HFFc6 (cell line): ENCODE results near the gene RETREG1. TPM values are rescaled to one million over a fixed set of nuclear protein-coding genes. Genes with fewer than 3 reads are reported as not detected.

Source experiments
- DNase-seq: peaks from one replicate; pipeline ENCODE4 v3.0.0-alpha.2; 2018
- H3K27ac Mint-ChIP-seq: 2 replicates; pipeline ENCODE4 v1.8.0; 2020; ENCODE audit warnings: mild to moderate bottlenecking, mixed read lengths
- H3K27me3 Mint-ChIP-seq: 2 replicates; pipeline ENCODE4 v1.8.0; 2021; ENCODE audit warnings: mild to moderate bottlenecking, moderate library complexity, mixed read lengths; ENCODE audit not compliant: insufficient read depth
- H3K36me3 Mint-ChIP-seq: 2 replicates; pipeline ENCODE4 v1.8.0; 2021; ENCODE audit warnings: low read depth, mixed read lengths
- H3K4me1 Mint-ChIP-seq: 2 replicates; pipeline ENCODE4 v1.8.0; 2020; ENCODE audit warnings: low read depth, mixed read lengths
- H3K4me3 Mint-ChIP-seq: 2 replicates; pipeline ENCODE4 v1.8.0; 2020; ENCODE audit warnings: mild to moderate bottlenecking, moderate library complexity, mixed read lengths
- H3K9me3 Mint-ChIP-seq: 2 replicates; pipeline ENCODE4 v1.8.0; 2020; ENCODE audit warnings: mild to moderate bottlenecking, mixed read lengths
- total RNA-seq, 6 experiments: library from RNA; stranded (reverse); fragmentation: NEBNext Ultra II Directional; extraction: Animal tissue kit (Norgen Biotek cat#: 25700); gene quantifications; 2 replicates in 1 of 6; 3 replicates in 5 of 6; pipeline ENCODE4 v1.2.3, GENCODE V29; 2021
- TF ChIP-seq, protein P1 (sequence below): fragments of 200-600 bp; sonication (generic); IDR thresholded peaks from 2 replicates; pipeline ENCODE4 v1.5.0; 2021; ENCODE audit warnings: antibody characterized with exemption, mild to moderate bottlenecking

The RETREG1 gene
- total RNA-seq, 6 experiments from 2014 or later: 0.09 to 0.14 TPM; not detected in 4

DNA sequence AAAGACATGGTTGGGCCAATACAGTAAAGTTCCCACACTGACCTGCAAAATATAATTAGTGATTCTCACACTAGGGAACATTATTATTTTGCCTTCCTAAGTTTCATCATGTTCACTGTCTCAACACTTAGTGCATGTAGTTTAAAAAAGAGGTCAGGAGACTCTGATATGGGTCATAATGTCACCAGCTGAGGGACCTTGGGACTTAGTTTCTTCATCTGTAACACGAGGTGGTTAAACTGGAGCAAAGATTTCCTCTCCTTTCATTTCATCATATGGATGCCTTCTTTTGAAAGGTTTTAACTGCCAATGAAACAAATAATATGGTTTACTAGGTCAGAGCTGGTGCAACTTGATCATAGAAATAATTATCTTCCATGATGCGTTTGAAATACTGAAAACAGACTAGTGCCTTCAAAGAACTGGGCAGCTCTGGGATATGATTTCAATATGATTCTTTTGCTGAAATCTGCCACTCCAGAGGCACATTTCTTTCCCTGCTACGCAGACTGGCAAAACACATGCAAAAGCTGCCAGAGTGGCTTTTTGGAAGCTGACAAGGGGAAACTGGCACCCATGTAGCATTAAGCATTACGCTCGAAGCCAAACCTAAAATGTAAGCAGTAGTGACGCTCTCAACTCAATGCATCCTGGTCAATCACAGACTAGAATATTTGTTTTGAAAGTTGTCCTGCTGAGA, 20.8 kb downstream of the RETREG1 start:
- no peaks in the 10 kb centered on the region for H3K9me3 Mint-ChIP-seq
- no peak overlapping the region for H3K27ac Mint-ChIP-seq
- no peak overlapping the region for H3K4me3 Mint-ChIP-seq
- H3K27me3 Mint-ChIP-seq: peaks cover 9% of the 10 kb centered on the region
- peaks cover 17% of the 10 kb centered on the region for H3K4me1 Mint-ChIP-seq
- DNase-seq: no peak
- TF ChIP-seq, protein P1, sequence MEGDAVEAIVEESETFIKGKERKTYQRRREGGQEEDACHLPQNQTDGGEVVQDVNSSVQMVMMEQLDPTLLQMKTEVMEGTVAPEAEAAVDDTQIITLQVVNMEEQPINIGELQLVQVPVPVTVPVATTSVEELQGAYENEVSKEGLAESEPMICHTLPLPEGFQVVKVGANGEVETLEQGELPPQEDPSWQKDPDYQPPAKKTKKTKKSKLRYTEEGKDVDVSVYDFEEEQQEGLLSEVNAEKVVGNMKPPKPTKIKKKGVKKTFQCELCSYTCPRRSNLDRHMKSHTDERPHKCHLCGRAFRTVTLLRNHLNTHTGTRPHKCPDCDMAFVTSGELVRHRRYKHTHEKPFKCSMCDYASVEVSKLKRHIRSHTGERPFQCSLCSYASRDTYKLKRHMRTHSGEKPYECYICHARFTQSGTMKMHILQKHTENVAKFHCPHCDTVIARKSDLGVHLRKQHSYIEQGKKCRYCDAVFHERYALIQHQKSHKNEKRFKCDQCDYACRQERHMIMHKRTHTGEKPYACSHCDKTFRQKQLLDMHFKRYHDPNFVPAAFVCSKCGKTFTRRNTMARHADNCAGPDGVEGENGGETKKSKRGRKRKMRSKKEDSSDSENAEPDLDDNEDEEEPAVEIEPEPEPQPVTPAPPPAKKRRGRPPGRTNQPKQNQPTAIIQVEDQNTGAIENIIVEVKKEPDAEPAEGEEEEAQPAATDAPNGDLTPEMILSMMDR: no peak
- no peaks in the 10 kb centered on the region for H3K36me3 Mint-ChIP-seq

DNA sequence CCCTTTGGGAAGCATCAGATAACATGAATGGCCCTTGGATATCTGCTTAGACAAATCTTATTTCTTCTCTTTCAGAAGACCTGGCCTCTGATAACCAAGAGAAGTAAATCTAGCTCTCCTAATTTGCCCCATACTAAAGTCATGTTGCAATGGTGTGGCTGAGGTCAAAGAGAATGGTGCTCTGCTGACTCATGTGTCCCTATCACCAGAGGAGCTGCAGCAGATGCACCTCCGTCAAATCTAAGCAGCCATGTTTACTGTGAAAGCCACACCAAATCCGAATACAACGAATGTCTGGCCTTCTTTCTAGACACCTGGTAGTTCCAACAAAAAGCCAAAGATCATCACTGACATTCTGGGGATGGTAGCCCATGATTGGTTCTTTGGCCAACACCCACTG, 23.2 kb downstream of the RETREG1 start:
- no peak overlapping the region for H3K27ac Mint-ChIP-seq
- TF ChIP-seq, protein P1: no peak
- DNase-seq: no peak
- peaks cover 8% of the 10 kb centered on the region for H3K27me3 Mint-ChIP-seq
- peaks cover 17% of the 10 kb centered on the region for H3K4me1 Mint-ChIP-seq
- no peaks in the 10 kb centered on the region for H3K36me3 Mint-ChIP-seq
- H3K4me3 Mint-ChIP-seq: no peak overlapping the region
- H3K9me3 Mint-ChIP-seq: no peaks in the 10 kb centered on the region

DNA sequence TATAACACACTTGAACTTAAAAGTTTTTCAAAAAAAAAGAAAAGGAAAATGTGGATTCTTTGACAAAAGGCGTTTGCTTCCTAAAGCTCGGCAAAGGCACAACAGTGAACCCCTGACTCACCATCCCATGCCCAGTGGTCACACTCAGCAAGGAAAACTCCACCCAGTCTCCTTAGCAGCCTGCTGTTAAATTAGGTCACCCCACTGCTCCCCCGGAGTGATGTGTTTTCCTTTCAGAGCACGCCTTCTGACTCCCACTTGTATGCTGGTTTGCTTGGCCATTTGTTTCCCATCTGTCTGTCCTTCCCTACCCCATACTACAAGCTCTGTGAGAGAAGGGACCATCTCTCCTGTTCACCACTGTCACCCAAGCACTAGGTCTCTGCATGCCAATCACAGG, 23.8 kb downstream of the RETREG1 start:
- TF ChIP-seq, protein P1: no peak
- H3K4me3 Mint-ChIP-seq: no peak overlapping the region
- peaks cover 12% of the 10 kb centered on the region for H3K27me3 Mint-ChIP-seq
- H3K27ac Mint-ChIP-seq: no peak overlapping the region
- no peaks in the 10 kb centered on the region for H3K36me3 Mint-ChIP-seq
- DNase-seq: peak; percentile 42
- no peaks in the 10 kb centered on the region for H3K9me3 Mint-ChIP-seq
- peaks cover 17% of the 10 kb centered on the region for H3K4me1 Mint-ChIP-seq

DNA sequence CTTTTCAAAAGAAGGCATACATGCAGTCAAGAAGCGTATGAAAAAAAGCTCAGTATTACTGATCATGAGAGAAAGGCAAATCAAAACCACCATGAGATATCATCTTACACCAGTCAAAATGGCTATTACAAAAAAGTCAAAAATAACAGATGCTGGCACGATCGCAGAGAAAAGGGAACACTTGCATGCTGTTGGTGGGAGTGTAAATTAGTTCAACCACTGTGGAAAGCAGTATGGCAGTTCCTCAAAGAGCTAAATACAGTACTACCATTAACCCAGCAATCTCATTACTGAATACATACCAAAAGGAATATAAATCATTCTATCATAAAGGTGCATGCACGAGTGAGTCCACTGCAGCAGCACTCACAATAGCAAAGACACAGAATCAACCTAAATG, 24.5 kb downstream of the RETREG1 start:
- Mint-ChIP-seq H3K9me3 (no peaks in the 10 kb centered on the region), H3K27me3 (peaks cover 16% of the 10 kb centered on the region), H3K27ac (no peak overlapping the region), H3K4me3 (no peak overlapping the region), H3K4me1 (peaks cover 17% of the 10 kb centered on the region), H3K36me3 (no peaks in the 10 kb centered on the region)
- TF ChIP-seq, protein P1: no peak
- DNase-seq: no peak

DNA sequence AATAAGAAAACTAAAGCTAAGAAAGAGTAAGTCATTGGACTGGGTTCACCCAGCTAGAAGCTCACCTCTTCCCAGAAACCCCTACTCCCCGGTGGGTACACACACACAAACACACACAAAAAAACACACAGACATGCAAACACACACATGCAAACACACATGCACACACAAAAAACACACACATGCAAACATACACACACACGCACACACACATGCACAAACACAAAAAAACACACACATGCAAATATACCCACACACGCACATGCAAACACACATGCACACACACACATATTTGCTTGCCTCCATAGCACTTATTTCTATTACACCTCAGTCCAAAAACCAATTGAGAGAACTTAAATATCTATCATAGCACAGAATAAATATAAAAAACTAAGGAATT, 26.1 kb downstream of the RETREG1 start:
- Mint-ChIP-seq H3K4me1 (peaks cover 17% of the 10 kb centered on the region), H3K36me3 (no peaks in the 10 kb centered on the region), H3K27ac (no peak overlapping the region), H3K27me3 (peaks cover 22% of the 10 kb centered on the region), H3K9me3 (no peaks in the 10 kb centered on the region), H3K4me3 (no peak overlapping the region)
- TF ChIP-seq, protein P1: no peak
- no peak for DNase-seq
